Raji (cell line): ENCODE data around the gene GPR25.

ENCODE experiments used
- POLR2A ChIP-seq: IDR thresholded peaks from 2 replicates; pipeline ENCODE4 v1.6.1; 2011; ENCODE audit warnings: low read depth, low read length, control low read depth; ENCODE audit not compliant: insufficient read depth

GPR25 gene

GRCh38 chr1:200912737-200913407, 40.1 kb downstream of the GPR25 start:
- TF ChIP-seq POLR2A, result no peak

- TF ChIP-seq POLR2A, result no peak
These were observed 43.4 kb downstream of the GPR25 start for GRCh38 chr1:200916152-200916551.

- no peak for TF ChIP-seq POLR2A
These were observed 43.9 kb downstream of the GPR25 start for GRCh38 chr1:200916681-200917080.

GRCh38 chr1:200917291-200917817, 44.6 kb downstream of the GPR25 start:
- TF ChIP-seq POLR2A, result no peak

- no peak for TF ChIP-seq POLR2A
These were observed 45.2 kb downstream of the GPR25 start for GRCh38 chr1:200918006-200918405.

GRCh38 chr1:200919386-200919785, 46.6 kb downstream of the GPR25 start:
- TF ChIP-seq POLR2A, result no peak

- TF ChIP-seq POLR2A, result no peak
These were observed 48.9 kb downstream of the GPR25 start for GRCh38 chr1:200921571-200922110.

GRCh38 chr1:200922406-200922805, 49.6 kb downstream of the GPR25 start:
- TF ChIP-seq POLR2A, result no peak

GRCh38 chr1:200923601-200924000, 50.8 kb downstream of the GPR25 start:
- TF ChIP-seq POLR2A, result no peak
